Upper lobe of left lung (tissue), 4 donors: ENCODE measurements around the gene TBXAS1.

Source experiments
- EP300 ChIP-seq, 4 donors: sonication (generic); formaldehyde crosslinking; IDR thresholded peaks; one replicate each; pipeline ENCODE4 v1.5.1; 2017; ENCODE audit warnings: antibody characterized with exemption in 4 of 4, control low read depth in 2 of 4
- POLR2A ChIP-seq, 4 donors: fragments of 450-650 bp; IDR thresholded peaks; one replicate each; pipeline ENCODE4 v1.5.1; 2016 to 2017; ENCODE audit warnings: antibody characterized with exemption in 4 of 4, mild to moderate bottlenecking in 2 of 4
- POLR2AphosphoS5 ChIP-seq, 2 donors: sonication (generic); formaldehyde crosslinking; IDR thresholded peaks; one replicate each; pipeline ENCODE4 v1.5.1; 2017; ENCODE audit warnings: antibody characterized with exemption in 2 of 2
- TF ChIP-seq, protein P1 (sequence below), 6 experiments: fragments of 450-650 bp in 4 of 6; fragments of 200-600 bp in 2 of 6; sonication (generic) in 2 of 6; IDR thresholded peaks; one replicate each; pipeline ENCODE4 v1.5.1; 2016 to 2019; ENCODE audit warnings: antibody characterized with exemption in 6 of 6

GRCh38 chr7:139968931-139969330 lies 139.9 kb downstream of the TBXAS1 start:
- TF ChIP-seq POLR2A (IDR thresholded peaks at IDR 0.05) = no peak
- TF ChIP-seq, protein P1, sequence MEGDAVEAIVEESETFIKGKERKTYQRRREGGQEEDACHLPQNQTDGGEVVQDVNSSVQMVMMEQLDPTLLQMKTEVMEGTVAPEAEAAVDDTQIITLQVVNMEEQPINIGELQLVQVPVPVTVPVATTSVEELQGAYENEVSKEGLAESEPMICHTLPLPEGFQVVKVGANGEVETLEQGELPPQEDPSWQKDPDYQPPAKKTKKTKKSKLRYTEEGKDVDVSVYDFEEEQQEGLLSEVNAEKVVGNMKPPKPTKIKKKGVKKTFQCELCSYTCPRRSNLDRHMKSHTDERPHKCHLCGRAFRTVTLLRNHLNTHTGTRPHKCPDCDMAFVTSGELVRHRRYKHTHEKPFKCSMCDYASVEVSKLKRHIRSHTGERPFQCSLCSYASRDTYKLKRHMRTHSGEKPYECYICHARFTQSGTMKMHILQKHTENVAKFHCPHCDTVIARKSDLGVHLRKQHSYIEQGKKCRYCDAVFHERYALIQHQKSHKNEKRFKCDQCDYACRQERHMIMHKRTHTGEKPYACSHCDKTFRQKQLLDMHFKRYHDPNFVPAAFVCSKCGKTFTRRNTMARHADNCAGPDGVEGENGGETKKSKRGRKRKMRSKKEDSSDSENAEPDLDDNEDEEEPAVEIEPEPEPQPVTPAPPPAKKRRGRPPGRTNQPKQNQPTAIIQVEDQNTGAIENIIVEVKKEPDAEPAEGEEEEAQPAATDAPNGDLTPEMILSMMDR (IDR thresholded peaks at IDR 0.05) = no peak
- TF ChIP-seq POLR2AphosphoS5 (IDR thresholded peaks at IDR 0.05) = no peak
- TF ChIP-seq EP300 (IDR thresholded peaks at IDR 0.05) = no peak
